GM12864 (cell line): ENCODE measurements around the gene UNCX.

Experiments
- DNase-seq: peaks from one replicate; pipeline ENCODE4 v3.0.0-alpha.2; 2011; ENCODE audit warnings: low read depth
- H3K4me3 ChIP-seq: 2 replicates; pipeline ENCODE4 v1.5.1; 2011; ENCODE audit warnings: mild to moderate bottlenecking, low read depth, low read length, control low read depth
- TF ChIP-seq, protein P1 (sequence below): IDR thresholded peaks from 2 replicates; pipeline ENCODE4 v1.5.1; 2011; ENCODE audit warnings: low read depth, mild to moderate bottlenecking, moderate library complexity, low read length, control low read depth, inconsistent platforms; ENCODE audit errors: missing control alignments

Gene UNCX

GRCh38 chr7:1247527-1248041 lies 14.9 kb downstream of the UNCX start:
- TF ChIP-seq, protein P1, sequence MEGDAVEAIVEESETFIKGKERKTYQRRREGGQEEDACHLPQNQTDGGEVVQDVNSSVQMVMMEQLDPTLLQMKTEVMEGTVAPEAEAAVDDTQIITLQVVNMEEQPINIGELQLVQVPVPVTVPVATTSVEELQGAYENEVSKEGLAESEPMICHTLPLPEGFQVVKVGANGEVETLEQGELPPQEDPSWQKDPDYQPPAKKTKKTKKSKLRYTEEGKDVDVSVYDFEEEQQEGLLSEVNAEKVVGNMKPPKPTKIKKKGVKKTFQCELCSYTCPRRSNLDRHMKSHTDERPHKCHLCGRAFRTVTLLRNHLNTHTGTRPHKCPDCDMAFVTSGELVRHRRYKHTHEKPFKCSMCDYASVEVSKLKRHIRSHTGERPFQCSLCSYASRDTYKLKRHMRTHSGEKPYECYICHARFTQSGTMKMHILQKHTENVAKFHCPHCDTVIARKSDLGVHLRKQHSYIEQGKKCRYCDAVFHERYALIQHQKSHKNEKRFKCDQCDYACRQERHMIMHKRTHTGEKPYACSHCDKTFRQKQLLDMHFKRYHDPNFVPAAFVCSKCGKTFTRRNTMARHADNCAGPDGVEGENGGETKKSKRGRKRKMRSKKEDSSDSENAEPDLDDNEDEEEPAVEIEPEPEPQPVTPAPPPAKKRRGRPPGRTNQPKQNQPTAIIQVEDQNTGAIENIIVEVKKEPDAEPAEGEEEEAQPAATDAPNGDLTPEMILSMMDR, result no peak
- no peak for DNase-seq
- H3K4me3 ChIP-seq, result no peak overlapping the region

DNA sequence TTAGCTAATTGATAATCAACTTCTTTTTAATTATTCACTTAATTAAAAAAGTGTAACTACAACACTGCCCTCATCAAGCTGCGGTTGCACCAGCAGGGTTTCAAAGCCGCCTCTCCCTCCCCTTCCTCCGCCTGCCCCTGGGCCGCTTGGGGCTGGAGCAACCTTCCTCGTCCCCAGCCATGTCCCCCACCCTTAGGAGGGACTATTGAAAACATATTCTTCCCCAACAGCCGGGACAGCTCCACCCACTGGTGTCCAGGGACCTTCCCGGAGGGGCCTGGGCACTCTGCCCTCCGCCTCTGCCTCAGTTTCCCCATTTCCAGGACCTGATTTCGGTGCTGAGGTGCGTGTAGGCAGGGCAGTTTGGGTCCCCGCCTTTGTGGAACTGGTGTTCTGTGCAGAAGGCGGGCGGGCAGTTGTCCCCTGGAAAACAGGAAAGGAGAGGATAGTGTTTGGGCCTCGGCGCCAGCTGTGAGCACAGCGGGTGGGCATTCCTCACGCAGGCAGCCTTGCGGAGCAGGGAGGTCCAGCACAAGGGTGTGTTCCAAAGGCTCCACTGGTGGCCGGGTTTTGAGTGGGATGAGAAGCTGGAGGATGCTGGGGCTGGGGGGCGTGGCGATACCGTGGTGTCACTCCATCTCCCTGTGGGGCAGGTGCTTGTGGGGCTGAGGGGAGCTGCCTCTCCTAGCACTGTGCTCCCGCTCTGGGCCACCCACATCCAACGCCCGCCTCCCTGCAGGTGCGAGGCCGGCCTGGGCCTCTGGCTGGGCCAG lies 15.7 kb downstream of the UNCX start:
- no peak overlapping the region for H3K4me3 ChIP-seq
- TF ChIP-seq, protein P1, result no peak
- DNase-seq, result no peak

DNA sequence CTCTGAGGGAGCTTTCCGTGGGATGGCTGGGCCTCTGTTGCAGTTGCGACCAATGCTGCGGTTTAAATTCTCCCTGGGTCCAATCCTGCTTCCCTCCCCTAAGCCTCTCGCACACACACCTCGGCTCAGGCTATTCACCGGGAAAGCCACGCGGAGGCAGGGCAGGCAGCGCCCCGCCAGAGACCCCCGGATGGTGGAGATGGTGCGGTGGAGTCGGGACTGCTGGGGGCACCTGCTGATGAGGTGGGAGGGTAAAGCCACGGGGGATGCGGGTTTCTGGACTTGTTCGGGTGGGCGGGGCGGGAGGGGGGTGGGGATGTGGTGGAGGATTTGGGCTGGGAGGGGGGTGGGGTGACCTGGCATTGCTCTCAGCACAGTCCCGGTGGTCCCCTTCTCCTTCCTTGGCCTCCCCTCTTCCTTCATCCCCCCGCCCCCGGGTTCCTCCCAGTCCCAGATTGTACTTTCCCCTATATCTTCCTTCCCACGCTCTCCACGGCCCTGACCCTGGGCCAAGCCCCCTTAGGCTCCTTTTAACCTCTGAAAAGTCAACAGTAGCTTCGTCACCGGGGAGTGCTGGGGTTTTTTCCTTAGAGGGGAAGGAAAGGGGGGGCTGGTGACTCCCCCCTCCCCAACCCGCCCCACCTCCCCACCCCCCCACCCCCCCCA lies 16.4 kb downstream of the UNCX start:
- TF ChIP-seq, protein P1, result no peak
- no peak overlapping the region for H3K4me3 ChIP-seq
- no peak for DNase-seq

DNA sequence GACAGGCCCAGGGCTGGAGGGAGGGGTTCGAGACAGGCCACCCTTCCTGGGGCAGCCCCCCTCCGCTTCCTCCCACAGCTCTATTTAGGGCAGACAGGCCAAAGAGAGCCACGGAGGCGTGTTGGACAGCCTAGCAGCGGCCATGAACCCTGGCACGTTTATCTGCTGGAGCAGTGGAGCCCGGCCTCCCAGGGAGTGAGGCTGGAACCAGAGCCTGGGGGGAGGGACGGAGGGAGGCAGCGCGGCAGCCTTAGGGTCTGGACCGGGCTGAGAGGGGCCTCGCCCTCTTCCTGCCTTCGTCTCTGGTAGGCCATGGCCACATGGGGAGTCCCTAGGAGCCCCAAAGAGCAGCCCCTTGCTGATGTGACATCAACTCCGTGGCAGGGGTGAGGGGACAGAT lies 17.1 kb downstream of the UNCX start:
- H3K4me3 ChIP-seq, result no peak overlapping the region
- DNase-seq, result no peak
- TF ChIP-seq, protein P1, result no peak

GRCh38 chr7:1250901-1251300 lies 18.2 kb downstream of the UNCX start:
- TF ChIP-seq, protein P1, result no peak
- DNase-seq, result no peak
- no peak overlapping the region for H3K4me3 ChIP-seq

GRCh38 chr7:1251796-1252539 lies 19.3 kb downstream of the UNCX start:
- no peak overlapping the region for H3K4me3 ChIP-seq
- DNase-seq, result no peak
- TF ChIP-seq, protein P1, result no peak
